ENCODE data around the gene LENEP. TPM values are rescaled to one million over a fixed set of nuclear protein-coding genes. Genes with fewer than 3 reads are reported as not detected.

Gene LENEP
- total RNA-seq, 1 experiment from 2014 or later, result 1.3 TPM

DNA sequence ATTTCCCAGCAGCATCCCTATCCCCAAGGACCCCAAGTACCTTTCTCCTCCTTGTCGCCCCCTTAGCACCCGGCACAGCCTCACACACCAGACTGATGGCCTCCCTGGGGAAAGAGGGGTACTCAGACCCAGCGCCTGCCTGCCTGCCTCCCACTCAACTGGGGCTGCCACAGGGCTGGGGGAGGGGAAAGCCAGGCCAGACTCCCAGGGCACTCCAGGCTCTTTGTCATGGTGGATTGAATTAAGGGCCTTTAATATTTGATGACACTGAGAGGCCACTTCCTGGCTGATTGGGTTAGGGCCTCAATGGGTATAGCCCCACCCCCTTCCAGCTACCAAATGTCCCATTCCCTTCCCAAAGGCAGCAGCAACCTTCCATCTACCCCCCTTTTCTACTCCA, 24.7 kb upstream of the LENEP start:
- Histone ChIP-seq H3K4me2 (peak overlapping the region; percentile 93), H3K4me1 (replicated peaks; ENCODE audit: insufficient read depth) (peaks cover 44% of the 10 kb centered on the region), H3K9me2 (ENCODE audit: insufficient read depth) (no peaks in the 10 kb centered on the region), H3K9me3 (ENCODE audit: insufficient read depth, low read depth) (no peaks in the 10 kb centered on the region), H2AFZ (no peak overlapping the region), H3K27ac (no peak overlapping the region), H3F3A (ENCODE audit: insufficient read depth, low read depth) (peaks cover 64% of the 10 kb centered on the region), H3K36me3 (ENCODE audit: low read depth) (peaks cover 33% of the 10 kb centered on the region), H3K27me3 (ENCODE audit: insufficient read depth, low read depth) (no peaks in the 10 kb centered on the region), H4K20me1 (ENCODE audit: insufficient read depth) (no peaks in the 10 kb centered on the region), H3K79me2 (ENCODE audit: low read depth) (peaks cover 41% of the 10 kb centered on the region), H3K4me3 (peak overlapping the region; percentile 87; the same call in 1 of the 2 replicates)
- CTCF ChIA-PET, result interaction anchor here (0.5 kb wide), 1 partner anchor 617 kb away, joined by 4 read pairs; no protein-coding TSS in a partner anchor
- POLR2A ChIA-PET (ENCODE audit: unreplicated experiment), result no interaction called here
- TF ChIP-seq EZH2 (IDR thresholded peaks at IDR 0.05; ENCODE audit: low read depth), result no peak
- TF ChIP-seq, protein P1, sequence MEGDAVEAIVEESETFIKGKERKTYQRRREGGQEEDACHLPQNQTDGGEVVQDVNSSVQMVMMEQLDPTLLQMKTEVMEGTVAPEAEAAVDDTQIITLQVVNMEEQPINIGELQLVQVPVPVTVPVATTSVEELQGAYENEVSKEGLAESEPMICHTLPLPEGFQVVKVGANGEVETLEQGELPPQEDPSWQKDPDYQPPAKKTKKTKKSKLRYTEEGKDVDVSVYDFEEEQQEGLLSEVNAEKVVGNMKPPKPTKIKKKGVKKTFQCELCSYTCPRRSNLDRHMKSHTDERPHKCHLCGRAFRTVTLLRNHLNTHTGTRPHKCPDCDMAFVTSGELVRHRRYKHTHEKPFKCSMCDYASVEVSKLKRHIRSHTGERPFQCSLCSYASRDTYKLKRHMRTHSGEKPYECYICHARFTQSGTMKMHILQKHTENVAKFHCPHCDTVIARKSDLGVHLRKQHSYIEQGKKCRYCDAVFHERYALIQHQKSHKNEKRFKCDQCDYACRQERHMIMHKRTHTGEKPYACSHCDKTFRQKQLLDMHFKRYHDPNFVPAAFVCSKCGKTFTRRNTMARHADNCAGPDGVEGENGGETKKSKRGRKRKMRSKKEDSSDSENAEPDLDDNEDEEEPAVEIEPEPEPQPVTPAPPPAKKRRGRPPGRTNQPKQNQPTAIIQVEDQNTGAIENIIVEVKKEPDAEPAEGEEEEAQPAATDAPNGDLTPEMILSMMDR (conservative IDR thresholded peaks at IDR 0.05), result no peak
- DNase-seq, result no peak
- intact Hi-C loops (cut with micrococcal nuclease; ENCODE audit: unreplicated experiment), result no loop called here
- no TSS peak for BruUV-seq (replicated peaks)

DNA sequence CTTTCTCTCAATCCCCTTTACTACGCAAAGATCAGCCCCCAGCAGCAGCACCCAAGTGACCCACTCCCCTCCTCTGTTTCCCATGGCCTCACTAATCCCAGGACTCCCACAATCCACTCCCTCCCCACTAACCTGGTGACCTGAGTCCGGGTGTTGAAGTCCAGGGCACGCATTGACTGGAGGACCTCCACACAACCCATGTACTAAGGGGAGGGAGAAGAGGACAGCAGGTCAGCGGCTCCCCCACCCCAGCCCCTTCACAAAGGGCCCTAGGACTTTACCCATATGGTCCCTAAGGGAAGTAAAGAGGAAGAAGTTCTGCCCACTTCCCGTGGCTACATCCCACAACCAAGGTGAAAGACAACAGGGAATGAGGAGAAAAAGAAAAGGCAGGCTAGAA, 24.1 kb upstream of the LENEP start:
- no peak for DNase-seq
- H3K4me2 ChIP-seq, result peak overlapping the region; percentile 93
- TF ChIP-seq, protein P1 (conservative IDR thresholded peaks at IDR 0.05), result no peak
- no peak for TF ChIP-seq EZH2 (IDR thresholded peaks at IDR 0.05; ENCODE audit: low read depth)
- no peaks in the 10 kb centered on the region for H3K9me3 ChIP-seq (ENCODE audit: insufficient read depth, low read depth)
- intact Hi-C loops (cut with micrococcal nuclease; ENCODE audit: unreplicated experiment), result no loop called here
- peaks cover 41% of the 10 kb centered on the region for H3K79me2 ChIP-seq (ENCODE audit: low read depth)
- ChIA-PET CTCF (interaction anchor here (0.5 kb wide), 1 partner anchor 616 kb away, joined by 4 read pairs; no protein-coding TSS in a partner anchor), POLR2A (ENCODE audit: unreplicated experiment) (interaction anchor here (0.7 kb wide), 1 partner anchor 26 kb away, joined by 8 read pairs; no protein-coding TSS in a partner anchor)
- H3F3A ChIP-seq (ENCODE audit: insufficient read depth, low read depth), result peaks cover 62% of the 10 kb centered on the region
- H2AFZ ChIP-seq, result no peak overlapping the region
- H3K27me3 ChIP-seq (ENCODE audit: insufficient read depth, low read depth), result no peaks in the 10 kb centered on the region
- H3K9me2 ChIP-seq (ENCODE audit: insufficient read depth), result no peaks in the 10 kb centered on the region
- H4K20me1 ChIP-seq (ENCODE audit: insufficient read depth), result no peaks in the 10 kb centered on the region
- no TSS peak for BruUV-seq (replicated peaks)
- peaks cover 44% of the 10 kb centered on the region for H3K4me1 ChIP-seq (replicated peaks; ENCODE audit: insufficient read depth)
- H3K4me3 ChIP-seq, result peak overlapping the region; percentile 87; the same call in 1 of the 2 replicates
- H3K27ac ChIP-seq, result no peak overlapping the region
- peaks cover 33% of the 10 kb centered on the region; the same call in 1 of the 2 replicates for H3K36me3 ChIP-seq (ENCODE audit: low read depth)

DNA sequence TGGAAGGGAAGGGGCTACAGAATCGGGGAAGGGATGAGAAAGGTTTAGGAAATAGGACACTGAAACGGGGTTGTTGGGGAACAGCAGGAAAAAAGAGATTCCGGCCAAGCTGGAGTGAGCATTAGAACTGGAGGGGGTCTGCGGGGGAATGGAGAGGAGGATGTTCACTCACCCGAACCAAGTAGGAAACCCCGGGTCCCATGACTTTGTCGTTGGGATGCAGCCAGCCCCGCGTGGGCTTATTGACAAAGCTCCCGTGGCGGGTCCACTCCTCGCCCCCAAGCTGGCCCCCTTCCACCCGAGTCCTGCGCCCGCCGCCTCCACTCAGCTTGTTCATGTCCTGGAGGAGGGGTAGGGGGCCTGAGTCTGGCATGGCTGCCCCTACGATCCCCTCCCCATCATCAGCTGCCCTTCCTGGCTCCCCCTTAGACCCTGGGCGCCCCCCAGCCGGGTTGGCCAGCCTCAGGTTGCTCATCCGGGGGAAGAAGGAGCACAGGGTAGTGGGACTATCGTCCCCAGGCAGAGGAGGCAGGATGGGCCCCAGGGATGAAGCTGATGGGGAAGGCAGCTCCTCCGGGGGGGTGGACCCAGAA, 23.4 kb upstream of the LENEP start:
- peaks cover 28% of the 10 kb centered on the region; the same call in 1 of the 2 replicates for H3K36me3 ChIP-seq (ENCODE audit: low read depth)
- H3K27me3 ChIP-seq (ENCODE audit: insufficient read depth, low read depth), result no peaks in the 10 kb centered on the region
- H3K9me3 ChIP-seq (ENCODE audit: insufficient read depth, low read depth), result no peaks in the 10 kb centered on the region
- H3K4me3 ChIP-seq, result peak overlapping the region; percentile 87
- H3F3A ChIP-seq (ENCODE audit: insufficient read depth, low read depth), result peaks cover 56% of the 10 kb centered on the region
- TSS peak; percentile 0 for BruUV-seq (replicated peaks)
- TF ChIP-seq EZH2 (IDR thresholded peaks at IDR 0.05; ENCODE audit: low read depth), result no peak
- H3K4me2 ChIP-seq, result peak overlapping the region; percentile 93
- peak overlapping the region; percentile 97; the same call in 1 of the 2 replicates for H3K27ac ChIP-seq
- H4K20me1 ChIP-seq (ENCODE audit: insufficient read depth), result no peaks in the 10 kb centered on the region
- H3K79me2 ChIP-seq (ENCODE audit: low read depth), result peaks cover 42% of the 10 kb centered on the region
- intact Hi-C loops (cut with micrococcal nuclease; ENCODE audit: unreplicated experiment), result loop anchor here (2.0 to 5.0 kb wide), 3 partner anchors 47 to 352 kb away; partner anchors contain the start of genes RUSC1 and SLC50A1
- POLR2A ChIA-PET (ENCODE audit: unreplicated experiment), result interaction anchor here (0.5 to 1.7 kb wide), 12 partner anchors 9 to 633 kb away, joined by 3 to 18 read pairs (median 5); partner anchors contain the start of genes ADAM15, PYGO2 and ZBTB7B
- CTCF ChIA-PET, result interaction anchor here (0.6 to 2.0 kb wide), 9 partner anchors 9 to 415 kb away, joined by 3 to 17 read pairs (median 4); partner anchors contain the start of genes ADAM15 and PYGO2
- H2AFZ ChIP-seq, result no peak overlapping the region
- peaks cover 44% of the 10 kb centered on the region for H3K4me1 ChIP-seq (replicated peaks; ENCODE audit: insufficient read depth)
- DNase-seq, result no peak
- H3K9me2 ChIP-seq (ENCODE audit: insufficient read depth), result no peaks in the 10 kb centered on the region
